Stomach (tissue), 4 donors: ENCODE measurements around the gene TAC4.

Source experiments
- CTCF ChIP-seq, 7 experiments: fragments of 450-650 bp in 4 of 7; fragments of 200-600 bp in 3 of 7; sonication (generic) in 3 of 7; IDR thresholded peaks; one replicate each; pipeline ENCODE4 v1.5.1; 2016 to 2019; ENCODE audit warnings: antibody characterized with exemption in 7 of 7, control low read depth in 2 of 7, mild to moderate bottlenecking in 1 of 7
- EP300 ChIP-seq: sonication (generic); formaldehyde crosslinking; IDR thresholded peaks from one replicate; pipeline ENCODE4 v1.6.1; 2017; ENCODE audit warnings: antibody characterized with exemption
- POLR2A ChIP-seq, 4 donors: fragments of 450-650 bp; IDR thresholded peaks; one replicate each; pipeline ENCODE4 v1.6.1; 2016; ENCODE audit warnings: antibody characterized with exemption in 4 of 4, control low read depth in 2 of 4, mild to moderate bottlenecking in 1 of 4, moderate library complexity in 1 of 4

GRCh38 chr17:49789243-49789578 is 58.7 kb downstream of the TAC4 start:
- TF ChIP-seq CTCF (IDR thresholded peaks at IDR 0.05) (no peak), EP300 (no peak), POLR2A (IDR thresholded peaks at IDR 0.05) (no peak)
